Erythroblast (primary cell): ENCODE data around the gene RPL21.

ENCODE experiments used
- DNase-seq, 2 experiments: peaks; one replicate each; lab custom pipeline; 2025; lab: John Stamatoyannopoulos, UW
- GATA1 ChIP-seq: IDR thresholded peaks from 2 replicates; pipeline ENCODE4 v1.6.1; 2011; ENCODE audit warnings: low read depth, mild to moderate bottlenecking, control low read depth, low read length, moderate library complexity
- POLR2A ChIP-seq: IDR thresholded peaks from 2 replicates; pipeline ENCODE4 v1.6.1; 2011; ENCODE audit warnings: mild to moderate bottlenecking, low read length

The RPL21 gene

GRCh38 chr13:27233964-27234363 lies 17.4 kb upstream of the RPL21 start:
- TF ChIP-seq POLR2A (no peak), GATA1 (no peak)
- no peak for DNase-seq

- TF ChIP-seq POLR2A (no peak), GATA1 (no peak)
- no peak for DNase-seq
These were observed 14.9 kb upstream of the RPL21 start for GRCh38 chr13:27236478-27236877.

GRCh38 chr13:27242702-27243101 lies 8.7 kb upstream of the RPL21 start:
- DNase-seq: peak; percentile 90 to 92
- no peak for TF ChIP-seq GATA1
- peak; percentile 40 for TF ChIP-seq POLR2A

- DNase-seq: no peak
These were observed 5.7 kb upstream of the RPL21 start for GRCh38 chr13:27245610-27246009.

GRCh38 chr13:27250833-27251165 lies 559 bp upstream of the RPL21 start:
- no peak for DNase-seq
- TF ChIP-seq POLR2A (no peak), GATA1 (no peak)

More at GRCh38 chr13:27245610-27246009, 5.7 kb upstream of the RPL21 start:
- TF ChIP-seq POLR2A (no peak), GATA1 (no peak)

GRCh38 chr13:27252467-27252866 lies 1.1 kb downstream of the RPL21 start:
- TF ChIP-seq GATA1 (no peak), POLR2A (no peak)
- DNase-seq: peak in 1 of 2 experiments; percentile 33

- TF ChIP-seq GATA1: no peak
- TF ChIP-seq POLR2A: no peak
- DNase-seq: no peak
These were observed 5.8 kb downstream of the RPL21 start for GRCh38 chr13:27257233-27257568.

GRCh38 chr13:27257648-27258253 lies 6.4 kb downstream of the RPL21 start:
- peak in 1 of 2 experiments; percentile 32 for DNase-seq
- TF ChIP-seq POLR2A (peak; percentile 59), GATA1 (no peak)

- TF ChIP-seq GATA1 (no peak), POLR2A (no peak)
- no peak for DNase-seq
These were observed 7.5 kb downstream of the RPL21 start for GRCh38 chr13:27258637-27259386.

- DNase-seq: no peak
- no peak for TF ChIP-seq POLR2A
- no peak for TF ChIP-seq GATA1
These were observed 8.5 kb downstream of the RPL21 start for GRCh38 chr13:27259831-27260230.

GRCh38 chr13:27261396-27261795 lies 10.0 kb downstream of the RPL21 start:
- no peak for DNase-seq

GRCh38 chr13:27263438-27263837 lies 12.1 kb downstream of the RPL21 start:
- DNase-seq: peak in 1 of 2 experiments; percentile 66
- TF ChIP-seq POLR2A (no peak), GATA1 (no peak)

More at GRCh38 chr13:27261396-27261795, 10.0 kb downstream of the RPL21 start:
- TF ChIP-seq GATA1 (no peak), POLR2A (peak; percentile 11)

GRCh38 chr13:27264181-27264580 lies 12.8 kb downstream of the RPL21 start:
- TF ChIP-seq POLR2A (no peak), GATA1 (no peak)
- no peak for DNase-seq

GRCh38 chr13:27264648-27265047 lies 13.3 kb downstream of the RPL21 start:
- TF ChIP-seq GATA1 (no peak), POLR2A (no peak)
- no peak for DNase-seq
